Measurements from ENCODE around the gene TMEM126B. TPM values are rescaled to one million over a fixed set of nuclear protein-coding genes. Genes with fewer than 3 reads are reported as not detected.

Gene TMEM126B
- total and polyA plus RNA-seq, 2 of the 13 experiments (the other 11 are each of a cell fraction or from before 2014, with no cell fraction given), result 33.6 to 54.8 TPM

GRCh38 chr11:85647604-85648299 lies 19.4 kb downstream of the TMEM126B start, which contains the start of gene TMEM126A (continued):
- no peak for TF ChIP-seq TERF1 (CRISPR knock-in tag; IDR thresholded peaks at IDR 0.05)
- no peak; the same call in 1 of the 2 replicates for TF ChIP-seq ZBED4 (CRISPR knock-in tag; IDR thresholded peaks at IDR 0.05; ENCODE audit: borderline replicate concordance)
- TF ChIP-seq ZNF292 (CRISPR knock-in tag; IDR thresholded peaks at IDR 0.05; ENCODE audit: borderline replicate concordance, low read depth), result 0 out of 2 replicates have a peak, but pooled peaks have one; percentile 36
- no peak for TF ChIP-seq NBN (conservative IDR thresholded peaks at IDR 0.05)
- peak; percentile 85; the same call in 1 of the 2 replicates for TF ChIP-seq SMAD3 (CRISPR knock-in tag; IDR thresholded peaks at IDR 0.05)
- TF ChIP-seq GTF3A (CRISPR knock-in tag; conservative IDR thresholded peaks at IDR 0.05), result no peak
- no peak for TF ChIP-seq ZNF30 (CRISPR knock-in tag; IDR thresholded peaks at IDR 0.05)
- TF ChIP-seq ZKSCAN5 (CRISPR knock-in tag; IDR thresholded peaks at IDR 0.05), result 0 out of 2 replicates have a peak, but pooled peaks have one; percentile 17
- TF ChIP-seq NR2C2 (CRISPR knock-in tag; IDR thresholded peaks at IDR 0.05; ENCODE audit: borderline replicate concordance), result peak; percentile 91
- TF ChIP-seq MATR3 (CRISPR knock-in tag; IDR thresholded peaks at IDR 0.05), result no peak
- TF ChIP-seq ZNF180 (CRISPR knock-in tag; IDR thresholded peaks at IDR 0.05; ENCODE audit: borderline replicate concordance, low read depth), result no peak
- peak; percentile 70; the same call in 1 of the 2 replicates for TF ChIP-seq ZNF879 (CRISPR knock-in tag; IDR thresholded peaks at IDR 0.05)
- no peak for TF ChIP-seq XBP1 (CRISPR knock-in tag; IDR thresholded peaks at IDR 0.05)
- TF ChIP-seq ZNF101 (CRISPR knock-in tag; IDR thresholded peaks at IDR 0.05; ENCODE audit: borderline replicate concordance, low read depth), result no peak
- TF ChIP-seq ZNF761 (CRISPR knock-in tag; conservative IDR thresholded peaks at IDR 0.05), result no peak; the same call in 1 of the 2 replicates
- no peak for TF ChIP-seq ZC3H4 (CRISPR knock-in tag; IDR thresholded peaks at IDR 0.05; ENCODE audit: borderline replicate concordance)
- no peak for TF ChIP-seq PRDM4 (CRISPR knock-in tag; IDR thresholded peaks at IDR 0.05; ENCODE audit: borderline replicate concordance)
- TF ChIP-seq KLF11 (CRISPR knock-in tag; IDR thresholded peaks at IDR 0.05), result peak; percentile 81; the same call in 1 of the 2 replicates
- peak; percentile 98 for TF ChIP-seq KDM2A (CRISPR knock-in tag; IDR thresholded peaks at IDR 0.05; ENCODE audit: borderline replicate concordance, low read depth)
- no peak for TF ChIP-seq NFE2 (CRISPR knock-in tag; IDR thresholded peaks at IDR 0.05)
- TF ChIP-seq MED13 (CRISPR knock-in tag; IDR thresholded peaks at IDR 0.05), result no peak
- TF ChIP-seq SUZ12 (IDR thresholded peaks at IDR 0.05; ENCODE audit: low read depth, low read length), result no peak
- TF ChIP-seq NR0B2 (CRISPR knock-in tag; IDR thresholded peaks at IDR 0.05), result 0 out of 2 replicates have a peak, but pooled peaks have one; percentile 62
